HG03025 (cell line): Measurements from ENCODE around the gene ZNF451.
"Not testable (repeated sequence)": the region's sequence is repeated elsewhere in the genome, so short reads cannot be mapped to it uniquely, and the experiment has no call there.

Source experiments
- ATAC-seq: cut with Tn5 transposase; IDR thresholded peaks from one replicate; pipeline ENCODE4 v1.9.1; 2021; ENCODE audit warnings: mild to moderate bottlenecking, moderate library complexity; ENCODE audit not compliant: unreplicated experiment, low FRiP score

Gene ZNF451

DNA sequence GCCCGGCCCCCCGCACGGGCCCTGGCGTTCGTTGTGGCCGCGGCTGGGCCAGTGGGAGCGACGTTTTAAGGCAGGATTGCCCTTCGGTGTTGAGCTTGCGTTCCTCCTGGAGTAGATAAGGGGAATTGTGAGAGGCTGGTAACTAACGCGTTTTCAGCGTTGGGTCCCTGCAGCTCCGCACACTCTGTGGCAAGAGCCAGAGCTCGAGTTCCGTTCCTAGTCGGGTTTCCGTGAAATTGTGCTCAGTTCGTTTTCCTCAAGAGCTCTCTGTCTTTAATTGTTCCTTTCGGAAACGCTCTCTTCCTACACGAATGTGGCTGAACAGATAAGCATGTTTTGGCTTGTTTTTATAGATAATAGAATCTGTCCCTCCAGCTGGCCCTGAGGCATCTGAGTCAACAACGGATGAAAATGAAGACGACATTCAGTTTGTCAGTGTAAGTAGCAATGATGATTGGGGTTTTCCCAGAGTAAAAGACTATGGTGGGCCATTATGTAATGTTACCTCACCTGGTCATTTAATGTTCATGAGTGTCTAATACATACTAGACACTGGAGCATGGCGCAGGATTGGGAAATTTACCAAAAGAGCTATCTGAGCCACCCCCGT is 575 bp downstream of the ZNF451 start:
- peak; percentile 16 for ATAC-seq

DNA sequence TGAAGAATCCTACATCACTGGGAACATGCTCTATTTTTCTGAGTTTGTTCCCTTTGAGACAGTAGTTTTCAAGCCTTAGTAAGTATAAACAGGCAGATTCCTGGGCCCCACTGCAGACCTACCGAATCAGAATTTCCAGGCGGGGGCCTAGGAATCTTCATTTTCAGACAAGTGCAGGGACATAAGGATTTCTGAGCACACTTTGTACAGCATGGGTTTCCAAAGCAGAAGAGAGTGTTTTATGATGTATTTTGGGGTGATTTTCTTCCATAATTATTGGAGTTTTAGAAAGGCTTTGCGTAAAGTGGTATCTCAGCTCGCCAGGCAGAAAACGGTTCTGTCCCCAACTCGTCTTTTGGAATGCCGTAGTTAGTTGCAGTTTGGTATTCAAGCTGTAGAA is 1.4 kb downstream of the ZNF451 start:
- ATAC-seq, result not testable (repeated sequence)

DNA sequence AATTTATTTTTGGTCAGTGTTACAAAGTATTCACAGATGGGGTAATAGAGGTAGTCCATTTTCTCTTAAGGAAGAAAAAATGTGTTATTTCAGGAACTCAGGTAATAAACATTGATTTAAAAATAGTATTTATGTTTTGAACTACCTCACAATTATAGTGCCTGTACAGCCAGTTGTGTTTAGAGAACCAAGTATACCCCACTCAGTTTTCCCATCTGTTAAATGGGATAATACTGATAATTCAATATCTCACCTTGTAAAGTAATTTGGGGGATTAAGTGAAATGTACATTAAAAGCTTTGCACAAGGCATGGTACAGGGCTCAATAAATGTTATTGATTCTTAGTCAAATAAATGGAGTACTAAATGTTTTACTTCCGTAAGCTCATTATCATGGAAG is 4.7 kb downstream of the ZNF451 start:
- ATAC-seq, result no peak

GRCh38 chr6:57097596-57097995 is 7.6 kb downstream of the ZNF451 start:
- ATAC-seq, result no peak

GRCh38 chr6:57102976-57103375 is 13.0 kb downstream of the ZNF451 start:
- ATAC-seq, result no peak

DNA sequence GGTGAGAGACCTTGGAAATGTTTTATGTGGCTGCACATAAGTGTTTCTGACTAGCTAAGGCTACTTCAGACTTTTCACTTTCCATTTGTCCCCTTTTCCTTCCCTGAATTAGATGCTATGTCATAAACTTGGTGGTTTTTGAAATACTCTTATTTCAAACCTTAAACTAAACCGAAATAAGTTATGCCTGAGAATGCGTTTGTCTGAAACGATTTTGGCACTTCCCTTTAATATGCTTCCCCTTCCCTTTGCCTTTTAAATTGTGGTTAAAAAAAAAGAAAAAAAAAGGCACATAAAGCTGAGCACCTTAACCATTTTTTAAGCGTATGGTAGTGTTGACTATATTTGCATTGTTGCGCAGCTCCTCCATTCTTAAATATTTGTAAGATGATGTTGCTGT is 14.3 kb downstream of the ZNF451 start:
- no peak for ATAC-seq

GRCh38 chr6:57106990-57107389 is 17.0 kb downstream of the ZNF451 start:
- ATAC-seq, result no peak

- peak; percentile 95 for ATAC-seq
Observed at GRCh38 chr6:57108691-57109090, 18.7 kb downstream of the ZNF451 start.

DNA sequence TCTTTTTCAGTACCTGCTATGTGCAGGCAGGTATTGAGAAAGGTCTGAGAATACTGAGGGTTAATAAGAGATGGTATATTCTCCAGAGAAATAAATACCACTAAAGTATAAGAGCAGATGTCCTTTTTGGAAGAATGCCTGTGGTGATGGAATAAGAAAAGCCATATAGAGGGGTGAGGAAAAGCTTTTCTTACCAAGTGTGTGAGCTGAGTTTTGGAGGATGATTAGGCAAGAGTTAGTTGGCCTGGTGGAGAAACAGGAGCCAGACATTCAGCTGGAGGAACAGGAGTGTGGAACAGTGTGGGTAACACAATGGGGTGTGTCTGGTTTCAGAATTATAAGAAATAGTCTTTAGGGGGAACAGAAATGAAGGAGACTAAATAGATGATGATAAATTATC is 19.9 kb downstream of the ZNF451 start:
- ATAC-seq, result no peak

DNA sequence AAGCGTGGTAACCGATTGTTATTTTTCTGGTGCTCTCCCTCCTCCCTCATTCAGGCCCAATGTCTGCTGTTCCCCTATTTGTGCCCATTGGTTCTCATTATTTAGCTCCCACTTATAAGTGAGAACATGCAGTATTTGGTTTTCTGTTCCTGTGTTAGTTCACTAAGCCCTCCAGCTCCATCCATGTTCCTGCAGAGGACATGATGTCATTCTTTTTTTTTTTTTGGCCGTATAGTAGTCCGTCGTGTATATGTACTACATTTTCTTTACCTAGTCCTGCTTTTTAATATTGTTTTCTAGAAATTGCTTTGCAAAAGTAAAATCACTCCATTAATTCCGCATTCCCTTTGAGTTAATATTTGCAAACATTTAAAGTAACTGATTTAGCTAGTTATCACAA is 23.1 kb downstream of the ZNF451 start:
- ATAC-seq, result no peak

DNA sequence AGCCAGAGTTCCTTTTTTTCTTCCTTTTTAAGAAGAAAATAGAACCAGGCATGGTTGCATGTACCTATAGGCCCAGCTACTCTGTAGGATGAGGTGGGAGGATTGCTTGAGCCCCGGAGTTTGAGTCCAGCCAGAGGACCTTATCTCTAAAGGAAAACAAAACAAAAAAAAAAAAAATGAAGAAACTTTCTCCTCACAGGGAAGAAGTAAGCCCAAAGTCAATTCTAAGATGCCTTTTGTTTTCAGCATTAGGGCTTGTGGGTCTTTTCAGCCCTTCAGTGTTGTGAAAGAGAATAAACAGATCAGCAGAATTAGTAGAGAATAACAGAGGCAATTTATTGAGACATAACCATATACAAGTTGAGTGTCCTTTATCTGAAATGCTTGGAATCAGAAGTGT is 26.8 kb downstream of the ZNF451 start:
- ATAC-seq, result no peak

DNA sequence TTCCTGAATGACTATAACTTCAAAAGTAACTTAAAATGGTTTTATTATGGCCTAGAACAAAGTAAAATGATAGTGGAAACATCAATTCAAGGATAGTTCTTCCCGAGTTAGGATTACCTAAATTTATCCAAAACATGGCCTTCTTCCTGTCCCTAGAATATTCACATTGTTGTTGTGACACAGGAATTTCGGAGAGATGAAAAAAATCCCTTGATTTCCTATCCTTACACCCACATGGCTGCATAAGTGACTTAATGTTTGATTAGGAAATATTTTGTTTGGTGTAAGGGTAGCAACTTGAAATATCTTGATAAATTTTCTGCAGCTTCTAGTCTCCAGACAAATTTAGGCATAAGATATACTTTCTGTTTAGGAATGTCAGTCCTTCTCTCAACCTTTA is 27.8 kb downstream of the ZNF451 start:
- ATAC-seq, result no peak

GRCh38 chr6:57123111-57123510 is 33.1 kb downstream of the ZNF451 start:
- no peak for ATAC-seq

DNA sequence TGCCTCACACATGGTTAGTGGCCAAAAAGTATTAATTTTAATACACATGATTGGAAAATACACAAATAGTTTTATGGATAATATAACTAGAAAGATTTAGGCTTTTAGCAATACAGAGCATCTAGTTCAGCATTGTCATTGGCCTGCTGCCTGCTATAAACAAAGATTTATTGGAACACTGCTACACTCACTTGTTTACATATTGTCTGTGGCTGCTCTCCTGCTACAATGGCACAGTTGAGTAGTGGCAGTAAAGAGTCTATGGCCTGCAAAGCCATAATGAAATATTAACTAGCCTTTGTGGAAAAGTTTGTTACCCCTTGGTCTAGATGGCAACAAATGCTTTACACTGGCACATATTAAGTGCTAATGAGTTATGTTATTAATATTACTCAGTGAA is 37.8 kb downstream of the ZNF451 start:
- no peak for ATAC-seq

- no peak for ATAC-seq
Observed at GRCh38 chr6:57130661-57131177, 40.7 kb downstream of the ZNF451 start.

DNA sequence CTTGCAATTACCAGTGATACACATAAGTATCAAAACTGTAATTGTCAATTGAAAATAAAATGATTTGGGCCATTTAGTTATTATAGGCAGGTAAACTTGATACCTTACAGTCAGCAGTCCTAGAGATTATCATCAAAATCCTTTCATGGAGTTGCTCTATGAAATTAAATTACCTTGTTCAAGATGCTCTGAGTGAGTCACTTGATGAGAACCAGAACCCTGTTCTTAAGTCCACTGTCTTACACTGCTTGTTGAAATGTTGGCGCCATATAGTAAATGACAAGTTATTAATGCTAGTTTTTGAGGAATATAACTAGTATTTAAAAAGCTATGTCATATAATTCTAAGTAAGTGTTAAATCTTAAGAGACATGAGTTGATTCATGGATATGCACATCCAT is 45.0 kb downstream of the ZNF451 start:
- ATAC-seq, result no peak

GRCh38 chr6:57135885-57136284 is 45.9 kb downstream of the ZNF451 start:
- ATAC-seq, result no peak

- ATAC-seq, result no peak
Observed at GRCh38 chr6:57137350-57137749, 47.4 kb downstream of the ZNF451 start.

DNA sequence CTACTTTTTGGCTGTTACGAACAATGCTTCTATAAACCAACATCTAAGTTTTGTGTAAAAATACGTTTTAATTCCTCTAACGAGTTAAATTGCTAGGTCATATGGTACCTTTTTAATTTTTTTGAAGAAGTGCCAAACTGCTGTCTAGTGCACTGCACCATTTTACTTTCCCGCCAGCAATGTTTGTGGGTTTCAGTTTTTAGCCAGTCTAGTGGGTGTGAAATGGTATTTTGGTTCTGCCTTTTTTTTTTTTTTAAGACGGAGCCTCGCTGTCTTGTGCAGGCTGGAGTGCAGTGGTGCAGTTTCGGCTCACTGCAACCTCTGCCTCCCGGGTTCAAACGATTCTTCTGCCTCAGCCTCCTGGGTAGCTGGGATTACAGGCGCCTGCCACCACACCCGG is 48.0 kb downstream of the ZNF451 start:
- ATAC-seq, result no peak

GRCh38 chr6:57141451-57142177 is 51.6 kb downstream of the ZNF451 start:
- ATAC-seq, result no peak

DNA sequence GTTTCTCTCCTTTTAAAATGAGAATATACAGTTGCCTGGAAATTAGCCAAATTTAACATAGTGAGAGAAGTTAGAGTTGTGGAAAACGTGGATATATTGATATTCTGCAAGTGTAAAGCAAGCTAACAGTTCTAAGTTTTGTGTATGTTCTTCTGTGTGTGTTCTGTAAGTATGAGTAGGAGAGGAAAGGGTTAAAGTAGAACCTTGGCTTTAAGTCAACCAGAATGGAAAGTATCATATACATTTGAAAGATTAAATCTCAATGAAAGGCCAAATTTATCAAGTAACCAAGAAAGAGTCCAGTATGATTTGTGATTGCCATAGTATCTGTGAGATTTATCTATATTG is 52.2 kb downstream of the ZNF451 start:
- no peak for ATAC-seq

- no peak for ATAC-seq
Observed at GRCh38 chr6:57143690-57144089, 53.7 kb downstream of the ZNF451 start.
